HG03175 (cell line): ENCODE measurements around the gene NDUFA9.

Experiments used
- ATAC-seq: cut with Tn5 transposase; IDR thresholded peaks from one replicate; pipeline ENCODE4 v1.9.1; 2021; ENCODE audit warnings: mild to moderate bottlenecking, moderate library complexity; ENCODE audit not compliant: unreplicated experiment

NDUFA9 gene

DNA sequence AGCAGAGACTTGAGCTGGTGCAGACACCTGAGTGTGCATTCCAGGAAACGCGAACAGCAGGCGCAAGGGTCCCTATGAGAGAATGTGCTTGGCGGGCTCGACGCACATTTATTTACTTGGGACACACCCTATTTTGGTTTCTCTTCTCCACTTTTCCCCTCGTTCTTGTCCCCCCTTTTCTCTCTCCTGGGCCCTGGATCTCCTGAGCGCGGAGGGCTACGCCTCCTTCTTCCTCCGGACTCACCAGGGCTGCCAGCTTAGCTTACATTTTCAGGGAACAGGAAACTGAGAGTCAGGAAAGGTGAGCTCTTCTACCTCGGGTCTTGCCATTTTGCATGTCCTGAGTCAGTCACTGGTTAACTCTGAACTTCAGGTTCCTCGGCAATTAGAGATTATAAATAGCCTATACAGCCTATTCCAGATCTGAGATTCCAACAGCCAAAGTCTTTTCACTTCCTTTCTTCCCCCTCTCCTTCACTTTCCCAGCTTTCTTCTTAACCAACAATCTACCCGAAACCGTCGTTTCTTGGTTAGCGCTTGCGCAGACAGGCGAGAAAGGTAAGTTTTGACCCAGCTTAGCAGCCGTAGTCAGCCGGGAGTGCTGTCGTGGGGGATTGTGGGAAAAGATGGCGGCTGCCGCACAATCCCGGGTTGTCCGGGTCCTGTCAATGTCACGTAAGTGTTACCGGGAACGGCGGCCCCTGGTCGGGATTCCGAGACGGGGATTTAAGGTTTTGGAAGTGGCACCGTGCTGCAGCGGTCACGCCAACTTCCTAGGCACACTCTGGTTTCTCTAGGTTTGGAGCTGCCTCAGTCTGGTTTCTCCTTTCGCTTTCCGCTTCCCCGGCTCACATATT is at the start of gene NDUFA9, which contains the start of gene AKAP3:
TSS of gene NDUFA9 (plus strand) at position 614 of the 857 bp plus-strand sequence. CDS start at position 627, 13 bp downstream.
TSS of gene AKAP3 (minus strand) at position 551 of the 857 bp plus-strand sequence. CDS start 10,855 bp downstream, outside the sequence.
- peak; percentile 94 for ATAC-seq

DNA sequence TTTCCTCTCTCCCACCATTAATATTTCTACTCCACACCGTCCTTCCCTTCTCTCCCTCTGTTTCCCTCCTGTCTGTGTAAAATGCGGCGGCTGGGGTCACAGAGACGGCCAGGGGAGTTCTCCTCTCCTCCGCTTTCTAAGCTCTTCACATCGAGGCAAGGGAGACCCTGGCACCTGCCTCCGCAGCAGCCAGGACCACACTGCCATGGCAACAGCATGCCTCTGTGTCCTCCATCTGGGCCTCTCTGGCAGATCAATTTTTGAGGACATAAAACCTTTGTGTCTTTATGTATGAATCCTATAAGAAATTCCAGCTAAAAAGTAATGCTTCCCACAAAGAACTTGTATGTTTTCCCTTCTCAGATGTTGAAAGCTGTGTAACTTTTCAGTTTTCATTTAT is 45.5 kb upstream of the NDUFA9 start:
- ATAC-seq, result no peak

DNA sequence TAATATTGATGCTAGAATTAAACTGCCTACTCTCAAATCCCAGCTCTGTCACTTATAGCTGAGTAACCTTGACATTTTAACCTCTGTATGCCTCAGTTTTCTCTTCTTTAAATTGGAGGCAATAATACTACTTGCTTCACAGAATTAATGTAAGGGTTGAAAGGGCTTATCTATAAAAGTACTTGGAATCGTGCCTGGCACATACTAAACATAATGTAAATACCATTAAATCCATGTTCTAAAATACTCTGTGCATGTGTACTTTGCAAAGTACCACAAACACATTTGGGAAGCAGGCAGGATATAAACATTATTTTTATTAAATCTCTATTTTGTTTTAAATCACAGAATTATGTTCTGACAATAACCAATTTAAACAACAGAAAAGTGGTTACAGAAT is 45.0 kb upstream of the NDUFA9 start:
- ATAC-seq, result no peak

GRCh38 chr12:4604684-4605193 is 44.2 kb upstream of the NDUFA9 start:
- peak; percentile 94 for ATAC-seq

DNA sequence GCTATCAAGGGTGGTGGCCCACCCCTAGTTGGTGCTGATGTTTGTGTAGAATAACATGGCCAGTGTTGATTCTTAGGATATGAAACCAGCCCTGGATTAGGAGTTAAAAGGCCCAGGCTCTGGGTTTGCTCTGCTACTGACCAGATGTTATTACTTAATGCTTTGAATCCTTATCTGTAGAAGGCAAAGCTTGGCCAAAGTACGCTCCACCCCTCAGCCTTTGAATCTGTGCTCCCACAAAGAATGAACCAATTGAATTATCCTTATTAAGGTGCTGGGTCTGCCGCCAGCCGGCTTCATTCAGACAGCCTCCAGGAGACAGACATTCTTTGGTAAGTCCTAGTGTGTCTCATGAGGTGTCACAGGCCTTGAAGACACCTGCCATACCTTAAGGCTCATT is 41.9 kb upstream of the NDUFA9 start:
- no peak for ATAC-seq

GRCh38 chr12:4609071-4609470 is 39.8 kb upstream of the NDUFA9 start:
- ATAC-seq, result no peak

DNA sequence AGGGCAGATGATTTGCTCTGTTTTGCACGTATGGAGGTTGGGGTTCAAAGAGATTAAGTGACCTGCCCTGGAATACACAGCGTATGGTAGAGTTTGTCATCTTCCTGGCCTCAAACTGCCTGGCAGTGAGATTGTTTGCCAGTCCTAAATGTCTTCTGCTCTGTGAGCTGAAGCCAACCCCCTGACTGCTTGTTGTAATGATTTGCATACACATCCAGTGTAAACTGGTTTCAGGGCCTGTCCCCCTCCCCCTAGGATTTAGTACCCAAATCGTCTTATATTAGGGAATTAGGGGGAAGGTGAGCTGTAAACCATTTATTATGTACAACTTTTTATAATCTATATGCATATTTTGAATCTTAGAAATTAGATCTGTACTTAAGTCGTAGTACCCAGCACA is 38.4 kb upstream of the NDUFA9 start:
- ATAC-seq, result no peak

DNA sequence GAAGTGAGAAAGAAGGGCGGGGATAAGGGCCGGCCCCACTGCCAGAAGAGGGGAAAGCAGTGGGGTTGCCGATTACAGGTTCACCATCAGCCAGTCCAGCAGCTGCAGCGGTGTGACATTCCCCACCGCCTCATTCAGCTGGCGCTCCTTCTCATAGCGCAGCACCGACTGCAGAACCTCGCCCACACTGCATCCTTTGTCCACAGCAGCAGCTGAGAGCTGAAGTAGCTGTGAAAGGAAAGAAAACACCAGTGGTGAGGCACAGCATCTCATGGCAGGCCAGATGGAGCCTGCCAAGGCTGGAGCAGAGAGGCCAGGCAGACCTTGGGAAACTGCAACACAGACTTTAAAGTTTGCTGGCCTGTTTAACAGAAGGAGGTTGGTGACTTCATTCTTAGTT is 33.2 kb upstream of the NDUFA9 start:
- ATAC-seq, result no peak

DNA sequence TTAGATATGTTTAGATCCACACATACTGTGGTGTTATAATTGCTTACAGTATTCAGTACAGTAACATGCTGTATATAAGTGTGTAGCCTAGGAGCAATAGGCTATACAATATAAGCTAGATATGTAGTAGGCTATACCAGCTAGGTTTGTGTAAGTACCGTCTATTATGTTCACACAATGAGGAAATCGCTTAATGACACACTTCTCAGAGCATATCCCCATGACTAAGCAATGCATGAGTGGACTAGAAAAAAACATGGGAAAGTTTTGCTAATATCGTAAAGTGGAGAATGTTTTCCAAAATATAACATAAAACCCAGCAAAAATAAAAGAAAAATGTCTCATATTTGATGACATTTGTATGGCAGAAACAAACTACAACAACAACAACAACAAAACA is 27.4 kb upstream of the NDUFA9 start:
- ATAC-seq, result no peak

- no peak for ATAC-seq
Observed at GRCh38 chr12:4626543-4626942, 22.4 kb upstream of the NDUFA9 start.

- ATAC-seq, result no peak
Observed at GRCh38 chr12:4628406-4628805, 20.5 kb upstream of the NDUFA9 start.

- no peak for ATAC-seq
Observed at GRCh38 chr12:4630262-4630661, 18.7 kb upstream of the NDUFA9 start.

- ATAC-seq, result peak; percentile 76
Observed at GRCh38 chr12:4643747-4644146, 5.2 kb upstream of the NDUFA9 start.

DNA sequence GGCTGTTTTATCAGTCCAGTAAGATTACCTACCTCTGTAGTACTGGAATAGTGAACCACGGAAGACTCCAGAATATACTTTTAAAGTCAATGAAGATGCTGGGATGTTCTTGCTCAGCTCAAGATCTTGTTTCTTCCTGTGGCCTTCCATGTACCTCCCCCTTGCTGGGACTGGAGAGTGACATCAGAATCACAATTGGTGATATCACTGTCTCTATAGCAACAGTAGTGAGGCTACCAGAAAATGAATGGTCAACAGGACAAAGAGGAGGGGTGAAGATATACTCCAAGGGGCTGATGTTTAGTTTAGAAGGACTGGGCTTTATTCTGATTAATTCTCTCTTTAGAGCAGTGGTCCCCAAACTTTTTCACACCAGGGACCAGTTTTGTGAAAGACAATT is 3.9 kb upstream of the NDUFA9 start:
- no peak for ATAC-seq

DNA sequence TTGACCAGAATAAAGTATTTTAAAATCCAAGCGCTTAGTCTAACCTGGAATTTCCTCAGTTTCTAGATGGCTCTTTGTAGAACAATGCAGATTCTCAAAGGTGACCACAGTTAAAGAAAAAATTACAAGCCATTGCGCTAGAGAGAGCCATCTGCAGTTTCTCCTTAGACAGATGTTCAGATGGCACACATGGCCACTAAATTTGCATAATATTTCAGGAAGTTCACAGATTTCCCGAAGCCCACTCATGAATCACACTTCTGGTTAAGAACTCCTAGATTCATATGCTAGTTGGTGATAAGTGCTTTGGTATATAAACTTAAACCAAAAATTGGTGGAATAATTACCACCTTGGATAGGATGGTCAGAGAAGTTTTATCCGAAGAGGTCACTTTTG is 812 bp upstream of the NDUFA9 start:
- ATAC-seq, result no peak

DNA sequence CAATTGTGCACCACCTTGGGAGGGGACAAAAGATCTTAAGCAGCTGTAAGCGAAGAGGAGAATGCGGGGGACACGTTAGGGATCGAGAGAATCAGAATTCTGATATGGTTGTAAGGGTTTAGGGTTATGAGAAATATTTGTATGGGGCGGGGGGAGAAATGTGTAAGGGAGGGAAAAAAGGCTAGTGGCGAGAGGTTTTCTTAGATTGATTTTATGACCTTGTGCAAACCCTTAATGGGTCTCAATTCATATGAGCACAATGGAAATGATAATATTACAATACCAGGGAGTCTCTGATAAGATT is 396 bp downstream of the NDUFA9 start:
- no peak for ATAC-seq

GRCh38 chr12:4653257-4653656 is 4.3 kb downstream of the NDUFA9 start:
- no peak for ATAC-seq

DNA sequence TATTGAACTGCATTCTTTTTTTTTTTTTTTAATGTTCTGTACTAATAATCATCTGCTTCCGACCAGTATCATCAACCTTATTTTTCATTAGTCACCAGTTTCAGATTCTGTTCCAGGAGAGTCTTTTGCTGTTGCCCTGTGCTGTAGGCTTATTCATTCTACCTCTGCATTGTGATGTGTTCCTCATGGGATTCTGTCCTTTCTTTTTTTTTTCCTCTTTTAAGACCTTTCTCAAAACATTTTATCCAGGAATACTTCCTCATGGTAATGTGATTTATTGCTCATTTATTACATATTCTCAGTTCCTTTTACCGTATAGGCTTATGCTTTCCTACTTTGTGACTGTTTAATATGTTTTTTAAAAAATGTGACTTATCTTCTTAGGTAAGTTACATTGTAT is 4.8 kb downstream of the NDUFA9 start:
- ATAC-seq, result no peak

- ATAC-seq, result no peak
Observed at GRCh38 chr12:4663971-4664505, 15.1 kb downstream of the NDUFA9 start.

DNA sequence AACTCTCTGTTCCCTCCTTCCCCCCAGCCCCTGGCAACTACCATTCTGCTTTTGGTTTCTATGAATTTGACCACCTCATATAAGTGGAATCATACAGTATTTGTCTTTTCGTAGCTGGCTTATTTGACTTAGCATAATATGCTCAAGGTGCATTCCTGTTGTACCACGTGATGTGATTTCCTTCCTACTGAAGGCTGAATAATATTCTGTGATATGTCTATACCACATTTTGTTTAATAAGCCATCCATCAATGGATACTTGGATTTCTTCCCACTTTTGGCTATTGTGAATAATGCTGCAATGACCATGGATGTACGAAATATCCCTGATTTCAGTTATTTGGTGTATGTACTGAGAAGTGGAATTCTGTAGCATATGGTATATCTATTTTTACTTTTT is 16.3 kb downstream of the NDUFA9 start:
- no peak for ATAC-seq

GRCh38 chr12:4679711-4680110 is 30.8 kb downstream of the NDUFA9 start:
- no peak for ATAC-seq

DNA sequence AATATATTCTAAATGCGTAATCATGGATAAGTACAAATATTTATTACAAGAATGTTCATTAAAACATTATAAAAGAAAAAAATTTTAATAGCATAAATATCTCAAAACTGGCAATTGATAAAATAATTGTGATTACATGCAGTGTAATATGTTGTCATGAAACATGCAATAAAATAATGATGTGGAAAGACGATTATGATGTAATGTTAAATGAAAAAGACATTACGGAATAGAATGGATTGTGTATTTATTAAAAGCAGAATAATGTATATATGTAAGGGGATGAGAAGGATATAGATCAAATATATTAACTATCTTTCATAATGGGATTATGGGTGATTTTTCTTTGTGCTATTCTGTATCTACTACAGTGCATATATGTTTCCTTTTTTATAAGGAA is 32.8 kb downstream of the NDUFA9 start:
- ATAC-seq, result no peak
